Tongue (tissue), 2 donors: ENCODE measurements around the gene TMTC2. TPM values are rescaled to one million over a fixed set of nuclear protein-coding genes. Genes with fewer than 3 reads are reported as not detected.
A peak's percentile ranks its signal among the peaks of the same experiment; 100 is the strongest.

ENCODE experiments used
- DNase-seq: peaks from one replicate; pipeline ENCODE4 v3.0.0-alpha.2; 2015
- total RNA-seq: library from RNA; depleted of rRNA; stranded (reverse); fragments of >200 nt; gene quantifications from one replicate; pipeline ENCODE4 v1.2.3, GENCODE V29; 2014

The TMTC2 gene
- 26.6 TPM for total RNA-seq

GRCh38 chr12:82686168-82687020 lies at the start of gene TMTC2:
TSS of gene TMTC2 (plus strand) at chr12:82686906.
- DNase-seq = peak; percentile 98

DNA sequence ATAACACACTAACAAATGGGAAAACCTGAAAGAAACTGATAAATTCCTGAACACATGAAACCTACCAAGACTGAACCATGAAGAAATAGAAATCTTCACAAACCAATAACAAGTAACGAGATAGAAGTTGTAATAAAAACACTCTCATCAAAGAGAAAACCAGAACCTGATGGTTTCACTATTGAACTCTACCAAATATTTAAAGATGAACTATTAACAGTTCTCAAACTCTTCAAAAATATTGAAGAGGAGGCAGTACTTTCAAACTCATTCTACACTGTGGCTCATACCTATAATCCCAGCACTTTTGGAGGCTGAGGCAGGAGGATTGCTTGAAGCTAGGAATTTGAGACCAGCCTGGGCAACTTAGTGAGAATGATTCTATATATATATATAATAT lies 48.4 kb upstream of the TMTC2 start:
- DNase-seq = no peak

- DNase-seq = peak; percentile 44
These were observed 41.8 kb upstream of the TMTC2 start for GRCh38 chr12:82644896-82645295.

DNA sequence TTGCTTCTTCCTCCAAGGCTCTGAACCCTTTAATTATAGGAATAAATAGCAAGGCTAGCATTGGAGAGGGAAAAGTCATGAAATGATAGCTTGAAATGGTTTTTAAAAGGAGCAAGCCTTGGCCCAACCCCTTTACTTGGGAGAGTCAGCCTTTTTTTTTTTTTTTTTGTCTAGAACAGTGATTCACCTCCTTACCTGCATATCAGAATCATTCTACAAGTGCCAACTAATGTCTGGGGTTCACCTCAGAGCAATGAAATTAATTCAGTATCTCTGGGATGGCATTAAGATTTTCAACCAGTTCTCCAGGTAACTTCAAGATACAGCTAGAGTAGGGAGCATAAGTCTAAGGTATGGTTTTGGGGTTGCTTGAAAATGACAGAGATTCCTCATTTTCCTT lies 41.3 kb upstream of the TMTC2 start:
- no peak for DNase-seq

DNA sequence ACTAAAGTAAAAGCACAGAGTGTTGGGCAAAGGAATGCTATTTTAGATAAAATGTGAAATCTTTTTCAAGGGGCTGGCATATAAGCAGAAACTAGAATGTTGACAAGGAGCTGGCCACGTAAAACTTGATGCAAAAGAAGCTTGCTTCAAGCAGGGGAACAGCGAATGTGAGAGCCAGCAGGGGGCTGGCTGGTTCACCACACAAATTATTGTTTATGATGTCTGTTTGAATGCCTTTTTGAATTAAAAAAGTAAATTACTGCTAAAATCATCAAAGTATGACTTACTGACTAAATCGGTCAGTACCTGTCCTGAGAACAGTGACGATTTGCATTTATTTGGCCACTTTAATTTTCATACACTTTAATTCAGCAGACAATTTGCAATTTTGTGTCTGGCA lies 38.9 kb upstream of the TMTC2 start:
- no peak for DNase-seq

DNA sequence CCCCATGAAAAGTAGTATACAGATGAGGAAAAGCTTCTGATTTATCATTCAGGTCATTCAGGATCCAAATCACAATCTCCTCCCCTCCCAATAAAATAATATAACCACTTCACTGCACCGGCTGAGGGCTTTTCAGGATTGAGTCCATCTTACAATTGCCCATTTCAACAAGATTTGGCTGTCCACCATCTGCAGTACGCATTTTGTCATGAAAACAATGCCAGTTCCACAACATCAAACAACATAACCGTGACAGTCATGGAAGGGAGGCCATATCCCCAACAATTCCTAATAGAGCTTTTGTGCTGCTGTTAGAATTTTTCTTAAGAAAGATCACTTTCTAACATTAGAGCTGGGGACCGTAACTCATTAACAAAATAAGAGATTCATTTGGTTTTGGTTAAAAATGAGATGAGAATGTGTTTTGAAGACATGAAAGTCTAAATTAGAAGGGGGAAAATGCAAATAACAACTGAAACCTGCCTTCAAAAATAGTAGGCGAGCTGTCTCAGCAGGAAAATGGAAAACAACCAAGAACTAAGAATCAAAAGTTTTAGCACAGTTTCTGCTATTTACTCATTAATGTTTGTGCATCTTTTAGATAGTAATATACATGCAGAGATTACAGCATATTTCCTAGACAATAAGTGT lies 38.3 kb upstream of the TMTC2 start:
- no peak for DNase-seq

DNA sequence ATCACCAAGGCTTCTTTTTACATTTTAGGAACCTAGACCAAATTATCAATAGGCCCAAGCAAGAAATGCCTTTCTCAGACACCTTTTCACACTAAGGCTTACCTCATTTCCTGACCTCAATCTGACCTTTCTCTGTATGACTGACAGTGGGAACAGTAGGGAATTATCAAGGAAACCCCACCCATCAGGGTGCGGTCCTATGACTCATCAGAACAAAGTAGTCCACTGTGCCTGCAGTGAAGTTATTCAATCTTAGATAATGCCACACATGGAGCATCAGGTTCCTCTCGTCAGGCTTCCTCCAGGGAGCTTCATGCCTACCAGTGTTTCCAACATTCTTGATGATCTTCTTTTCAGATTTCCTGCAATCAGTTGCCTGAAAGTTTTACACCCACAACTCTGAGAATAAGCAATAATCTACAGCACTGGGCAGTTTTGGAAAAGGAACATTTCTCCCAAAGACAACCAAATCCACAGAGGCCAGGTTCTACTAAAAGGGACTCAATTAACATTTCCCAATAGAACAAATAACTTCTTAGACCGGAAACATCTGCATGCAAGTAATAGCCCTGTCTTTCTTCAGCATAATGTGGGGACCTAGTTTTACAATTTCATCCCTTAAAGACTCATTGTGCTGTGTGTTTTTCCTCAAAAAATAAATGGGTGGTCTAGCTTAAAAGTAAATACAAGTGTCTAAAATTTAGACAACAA lies 35.9 kb upstream of the TMTC2 start:
- peak; percentile 45 for DNase-seq

GRCh38 chr12:82651489-82651888 lies 35.2 kb upstream of the TMTC2 start:
- no peak for DNase-seq

DNA sequence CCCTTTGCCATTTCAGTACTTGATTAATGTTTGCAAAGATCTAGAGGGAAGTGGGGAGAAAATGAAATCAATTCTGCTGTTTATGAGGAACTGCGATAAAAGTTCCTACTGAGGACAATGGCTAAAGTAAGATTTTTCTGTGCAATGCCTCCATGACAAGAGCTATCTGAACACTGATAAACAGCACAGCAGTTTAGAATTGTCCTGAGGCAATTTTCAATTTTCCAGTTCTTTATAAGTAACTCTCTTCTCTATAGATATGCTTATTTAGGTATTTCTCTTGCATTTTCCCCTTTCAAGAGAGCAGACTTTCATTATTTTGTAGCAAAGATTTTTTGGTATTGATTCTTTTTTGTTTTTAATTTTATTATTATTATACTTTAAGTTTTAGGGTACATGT lies 34.6 kb upstream of the TMTC2 start:
- DNase-seq = no peak

DNA sequence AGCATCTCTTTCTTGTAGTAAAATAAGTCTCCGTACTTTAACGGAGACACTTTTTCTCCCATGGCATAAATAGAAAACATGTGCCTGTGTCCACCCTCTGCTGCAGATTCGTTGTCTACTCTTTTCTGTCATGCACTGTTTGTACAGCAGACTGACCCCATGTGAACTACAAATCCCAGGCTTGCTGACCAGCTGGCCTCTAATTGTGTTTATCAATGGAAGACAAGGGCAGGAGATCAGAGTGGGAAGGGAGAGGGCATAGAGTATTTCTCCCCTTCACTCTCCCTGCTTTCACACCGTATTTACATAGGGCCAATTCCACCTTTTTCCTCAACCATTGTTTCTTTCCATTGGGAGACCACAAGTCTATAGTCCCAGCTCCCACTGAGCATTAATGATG lies 31.0 kb upstream of the TMTC2 start:
- DNase-seq = no peak

- DNase-seq = no peak
These were observed 27.1 kb upstream of the TMTC2 start for GRCh38 chr12:82659343-82660207.

DNA sequence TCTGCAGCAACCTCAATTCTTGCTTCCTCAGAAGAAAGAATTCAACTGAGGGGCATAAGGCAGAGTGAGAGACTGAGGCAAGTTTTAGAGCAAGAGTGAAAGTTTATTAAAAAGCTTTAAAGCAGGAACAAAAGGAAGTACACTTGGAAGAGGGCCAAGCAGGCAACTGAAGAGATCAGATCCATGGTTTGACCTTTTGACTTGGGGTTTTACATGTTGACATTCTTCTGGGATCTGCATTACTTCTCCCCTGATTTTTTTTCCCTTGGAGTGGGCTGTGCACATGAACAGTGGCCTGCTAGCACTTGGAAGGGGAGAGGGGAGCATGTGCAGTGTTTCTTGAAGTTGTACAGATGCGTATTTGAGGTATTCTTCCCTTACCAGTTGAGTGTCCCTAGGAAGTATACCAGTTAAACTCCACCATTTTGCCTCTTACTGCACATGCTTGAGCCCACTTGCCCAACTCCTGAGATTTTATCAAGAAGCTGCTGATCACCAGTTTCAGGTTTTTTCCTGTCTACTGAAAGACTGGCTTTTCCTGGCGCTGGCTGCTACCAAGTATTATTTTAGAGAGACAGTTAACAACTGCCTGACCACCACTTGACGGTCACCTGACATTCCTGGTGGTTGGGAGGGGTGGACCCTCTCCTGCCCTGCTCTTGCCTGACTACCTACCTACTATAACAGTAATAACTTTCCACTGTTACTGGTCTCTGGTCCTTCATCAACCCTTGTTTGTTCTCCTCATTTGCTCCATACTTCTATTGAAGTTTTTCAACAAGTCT lies 26.0 kb upstream of the TMTC2 start:
- no peak for DNase-seq

GRCh38 chr12:82663893-82664292 lies 22.8 kb upstream of the TMTC2 start:
- no peak for DNase-seq

DNA sequence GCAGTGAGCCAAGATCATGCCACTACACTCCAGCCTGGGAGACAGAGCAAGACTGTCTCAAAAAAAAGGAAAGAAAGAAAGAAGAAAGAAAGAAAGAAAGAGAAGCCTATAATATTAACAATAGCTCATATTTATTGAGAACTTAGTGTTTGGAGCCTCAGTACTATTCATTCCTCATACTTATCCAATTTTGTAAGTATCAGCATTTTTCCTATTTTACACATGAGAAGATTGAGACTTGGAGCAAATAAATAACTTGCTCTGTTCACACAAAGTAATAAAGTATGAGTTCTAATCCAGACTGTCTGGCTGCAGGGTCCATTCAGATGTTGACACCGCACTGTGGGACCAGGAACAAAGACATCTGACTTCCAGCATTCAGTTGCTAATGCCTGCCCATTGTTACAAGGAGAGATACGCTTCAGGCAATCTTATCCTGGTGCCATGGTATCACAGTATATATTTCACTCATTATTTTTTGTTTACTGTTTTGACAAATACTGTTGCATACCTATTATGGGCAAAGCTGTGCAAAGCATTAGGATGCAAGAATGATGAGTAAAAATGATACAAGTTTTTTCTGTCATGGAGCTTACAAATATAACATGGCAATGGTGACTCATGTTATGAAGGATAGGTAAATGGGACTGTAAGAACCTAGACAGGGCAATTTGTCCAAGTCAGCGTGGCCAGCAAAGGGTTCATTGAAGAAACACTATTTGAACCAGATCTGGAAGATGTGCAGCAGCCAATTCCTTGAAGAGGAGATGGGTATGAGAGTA lies 21.4 kb upstream of the TMTC2 start:
- no peak for DNase-seq

GRCh38 chr12:82666830-82667229 lies 19.9 kb upstream of the TMTC2 start:
- DNase-seq = no peak

DNA sequence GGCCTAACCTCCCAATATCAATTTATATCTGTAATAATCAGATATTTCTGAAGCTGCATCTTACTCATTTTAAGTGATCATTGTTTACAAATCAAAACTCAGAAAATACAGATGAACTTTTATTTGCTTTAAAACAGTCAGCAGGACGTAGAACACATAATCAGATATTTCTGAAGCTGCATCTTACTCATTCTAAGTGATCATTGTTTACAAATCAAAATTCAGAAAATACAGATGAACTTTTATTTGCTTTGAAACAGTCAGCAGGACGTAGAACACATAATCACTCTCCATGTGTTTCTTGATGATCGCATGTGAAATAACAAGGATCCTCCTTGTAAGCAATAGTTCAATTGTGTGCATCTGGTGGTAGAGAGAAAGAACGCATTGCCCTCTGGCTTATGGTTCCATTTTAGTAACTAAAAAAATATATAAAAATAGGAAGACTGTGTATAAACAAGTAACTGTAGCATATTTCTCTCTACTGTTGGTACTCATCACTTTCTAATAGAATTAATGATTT lies 15.0 kb upstream of the TMTC2 start:
- DNase-seq = no peak

DNA sequence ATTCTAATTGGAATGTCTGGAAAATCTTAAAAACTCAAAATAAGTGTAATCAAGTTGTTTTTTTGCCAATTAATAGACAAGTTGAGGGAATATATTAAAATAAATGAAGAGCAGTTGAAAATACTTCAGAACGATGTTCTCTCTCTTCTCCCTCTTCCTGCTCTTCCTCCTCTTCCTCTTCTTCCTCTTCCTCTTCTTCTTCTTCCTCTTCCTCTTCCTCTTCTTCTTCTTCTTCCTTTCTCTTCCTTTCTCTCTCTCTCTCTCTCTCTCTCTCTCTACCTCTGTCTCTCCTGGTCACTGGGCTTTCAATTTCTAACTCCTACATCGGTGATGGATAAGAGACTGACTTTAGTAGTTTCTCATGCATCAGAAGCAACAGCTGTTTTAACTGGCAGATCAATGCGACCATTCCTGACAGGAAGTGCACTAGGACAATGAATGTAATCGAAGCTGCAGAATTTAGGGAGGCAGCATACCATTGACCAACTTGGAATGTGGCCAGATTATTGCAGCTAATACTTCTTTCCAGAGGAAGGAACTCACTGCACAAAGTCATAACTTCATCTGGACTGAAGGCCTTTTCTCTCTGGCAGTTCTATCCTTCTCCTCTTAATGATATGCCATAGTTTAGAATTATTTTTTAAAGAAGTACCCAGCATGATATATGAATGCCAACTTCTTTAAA lies 13.8 kb upstream of the TMTC2 start:
- DNase-seq = peak; percentile 45

DNA sequence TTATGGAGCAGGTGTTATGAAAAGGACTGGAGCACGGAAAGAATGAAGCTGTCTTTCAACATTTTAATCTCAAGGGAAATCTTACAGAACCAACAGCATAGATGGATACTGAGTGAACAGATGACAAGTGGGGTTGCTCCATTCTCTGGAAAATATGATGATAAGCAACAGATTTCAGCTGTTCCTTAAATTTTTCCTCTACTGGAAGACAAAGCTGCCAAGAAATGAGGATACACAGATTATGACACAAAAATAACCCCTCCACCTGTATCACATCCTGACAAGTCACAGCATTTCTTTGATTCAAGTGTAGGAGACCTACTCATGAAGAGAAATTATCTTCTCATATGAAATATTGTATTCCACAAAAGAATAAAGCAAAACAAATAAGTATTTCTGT lies 13.0 kb upstream of the TMTC2 start:
- peak; percentile 60 for DNase-seq

GRCh38 chr12:82675246-82675645 lies 11.5 kb upstream of the TMTC2 start:
- peak; percentile 77 for DNase-seq

DNA sequence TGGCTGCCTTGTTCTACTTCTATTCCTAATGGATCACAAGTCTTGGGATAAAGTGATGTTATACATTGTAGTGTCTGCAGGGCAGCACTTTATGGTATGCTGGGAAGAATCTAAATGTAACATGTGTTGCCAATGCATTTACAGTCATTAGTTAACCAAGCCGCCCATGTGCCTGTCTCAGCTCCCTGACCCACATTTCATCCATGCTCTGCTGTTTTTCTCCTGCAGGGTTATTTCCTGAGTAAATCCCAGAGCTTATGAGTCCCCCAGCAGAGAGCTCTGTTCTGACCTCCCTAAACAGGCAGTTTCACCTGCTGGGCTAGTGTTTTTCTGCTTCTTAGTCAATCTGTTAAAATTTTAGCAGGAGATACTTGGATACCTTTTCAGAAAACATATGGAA lies 4.4 kb upstream of the TMTC2 start:
- no peak for DNase-seq
